GM18868 (cell line): ENCODE measurements around the gene RASL12.

Experiments
- ATAC-seq: cut with Tn5 transposase; IDR thresholded peaks from one replicate; pipeline ENCODE4 v1.9.1; 2021; ENCODE audit warnings: mild to moderate bottlenecking, moderate library complexity; ENCODE audit not compliant: unreplicated experiment

Gene RASL12

DNA sequence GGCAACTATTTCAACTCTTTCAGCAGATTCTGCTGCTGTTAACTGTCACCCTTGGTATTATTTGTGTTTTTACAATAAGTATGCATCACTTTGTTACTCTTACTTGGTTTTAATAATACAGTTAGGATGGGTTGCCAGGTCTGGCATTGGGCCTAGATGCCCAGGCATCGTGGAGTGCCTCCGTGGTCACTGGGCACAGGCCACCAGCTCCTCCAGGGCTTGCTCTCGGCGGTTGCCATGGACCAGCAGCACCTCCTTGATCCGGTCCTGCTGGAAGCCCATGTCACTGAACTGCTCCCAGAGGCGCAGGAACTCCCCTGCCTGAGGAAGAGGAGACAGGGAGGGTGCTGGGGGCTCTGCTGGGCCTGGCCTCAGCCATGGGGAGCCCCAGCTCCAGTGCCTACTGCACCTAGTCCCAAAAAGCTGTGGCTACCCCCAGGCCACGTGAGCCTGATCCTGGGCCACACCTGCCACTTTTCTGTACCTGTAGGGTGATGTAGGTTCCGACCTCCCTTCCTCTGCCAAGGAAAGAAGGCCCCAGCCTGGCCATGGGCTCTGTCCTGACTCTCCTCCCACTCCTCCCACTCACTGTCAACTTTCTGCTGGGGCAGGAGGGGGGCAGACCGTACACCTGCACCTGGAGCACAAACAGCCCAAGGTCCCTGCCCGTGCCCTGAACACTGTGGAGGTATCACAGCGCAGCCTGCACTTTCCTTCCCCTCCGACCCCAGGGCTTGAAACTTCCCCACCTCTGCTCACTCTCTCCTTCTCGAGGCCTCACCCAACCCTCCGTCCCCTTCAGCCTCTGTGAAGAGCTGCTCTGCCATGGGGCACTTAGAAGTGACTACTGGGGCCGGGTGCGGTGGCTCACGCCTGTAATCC is 25.4 kb upstream of the RASL12 start:
- no peak for ATAC-seq

DNA sequence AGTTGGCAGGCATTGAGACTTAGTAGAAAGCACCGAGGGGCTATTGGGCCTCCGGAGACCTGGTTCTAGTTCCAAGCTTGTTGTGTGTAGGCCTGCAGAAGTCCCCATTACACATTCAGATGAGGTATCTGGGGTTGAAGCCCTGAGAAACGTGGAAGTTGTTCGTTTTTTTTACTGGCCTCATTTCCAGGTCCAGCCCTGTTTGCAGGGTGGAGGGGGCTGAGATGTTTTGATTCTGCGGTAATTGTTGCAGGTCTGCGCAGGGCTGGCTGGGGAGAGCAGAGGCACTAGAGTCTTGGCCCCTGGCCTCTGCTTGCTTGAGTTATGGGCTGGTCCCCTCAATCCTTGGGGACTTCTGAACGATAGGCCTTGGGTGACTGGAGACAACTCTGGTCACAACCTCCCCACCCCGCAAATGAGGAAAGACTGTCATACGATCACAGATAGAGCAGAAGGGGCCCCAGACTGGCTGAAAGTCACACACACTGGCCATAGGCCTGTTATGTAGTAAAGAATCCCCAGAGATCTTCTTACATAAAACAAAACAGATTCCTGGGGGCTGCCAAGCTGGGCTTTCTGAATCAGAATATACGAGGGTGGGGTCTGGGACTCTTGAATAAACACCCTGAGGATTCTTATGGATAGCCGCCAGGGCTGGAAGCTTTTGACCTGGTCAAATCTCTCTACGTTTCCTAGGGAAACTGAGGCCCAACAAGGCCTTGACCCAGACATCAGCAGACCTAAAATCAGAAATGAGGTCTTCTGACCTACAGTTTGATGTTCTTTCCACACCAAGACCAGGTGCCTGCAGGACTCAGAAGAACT is 24.4 kb upstream of the RASL12 start:
- ATAC-seq: no peak

DNA sequence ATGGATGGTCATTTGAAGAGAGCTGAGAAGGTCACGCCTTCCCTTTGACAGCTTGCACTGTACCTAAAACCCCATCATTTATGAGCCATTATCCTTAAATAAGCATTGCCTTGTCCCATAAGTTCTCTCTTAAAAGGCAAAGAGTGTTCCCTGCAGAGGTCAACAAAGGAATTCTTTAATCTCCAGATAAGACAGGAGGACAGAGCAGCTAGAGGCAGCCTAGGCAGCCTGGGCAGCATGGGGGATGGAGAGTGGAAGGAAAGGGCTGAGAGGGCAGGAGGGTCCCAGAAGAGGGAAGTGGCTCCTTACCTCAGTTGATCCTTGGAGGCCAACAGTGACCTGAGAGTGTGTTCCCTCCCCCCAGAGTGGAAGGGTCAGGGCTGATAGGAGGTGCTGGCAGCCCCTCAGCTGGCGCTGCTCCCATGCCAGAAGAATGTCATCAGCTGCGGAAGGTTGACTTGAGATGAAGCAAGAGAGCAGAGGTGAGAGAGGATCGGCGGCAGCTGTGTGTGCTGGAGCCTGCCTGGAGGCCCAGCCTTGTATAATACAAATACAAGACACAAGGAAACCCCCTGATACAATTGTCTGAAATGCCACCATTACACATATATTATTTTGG is 21.5 kb upstream of the RASL12 start:
- no peak for ATAC-seq

DNA sequence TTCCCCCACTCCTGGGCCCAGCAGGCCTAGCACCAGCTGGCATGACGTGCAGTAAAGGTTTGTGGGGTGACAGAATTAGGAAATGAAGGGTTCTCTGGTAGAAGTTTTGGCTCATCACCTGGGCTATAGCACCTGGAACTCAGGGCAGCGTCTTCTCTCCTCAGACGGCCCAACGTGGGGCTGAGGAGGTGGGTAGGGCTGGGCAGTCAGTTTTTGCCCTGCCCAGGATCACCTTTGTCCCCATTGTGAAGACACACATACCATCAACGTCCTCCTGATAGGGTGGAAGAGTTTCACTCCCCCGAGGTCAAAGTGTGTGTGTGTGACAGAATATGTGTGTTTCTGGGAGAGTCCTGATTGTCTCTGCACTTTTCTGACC is 20.8 kb upstream of the RASL12 start:
- no peak for ATAC-seq

DNA sequence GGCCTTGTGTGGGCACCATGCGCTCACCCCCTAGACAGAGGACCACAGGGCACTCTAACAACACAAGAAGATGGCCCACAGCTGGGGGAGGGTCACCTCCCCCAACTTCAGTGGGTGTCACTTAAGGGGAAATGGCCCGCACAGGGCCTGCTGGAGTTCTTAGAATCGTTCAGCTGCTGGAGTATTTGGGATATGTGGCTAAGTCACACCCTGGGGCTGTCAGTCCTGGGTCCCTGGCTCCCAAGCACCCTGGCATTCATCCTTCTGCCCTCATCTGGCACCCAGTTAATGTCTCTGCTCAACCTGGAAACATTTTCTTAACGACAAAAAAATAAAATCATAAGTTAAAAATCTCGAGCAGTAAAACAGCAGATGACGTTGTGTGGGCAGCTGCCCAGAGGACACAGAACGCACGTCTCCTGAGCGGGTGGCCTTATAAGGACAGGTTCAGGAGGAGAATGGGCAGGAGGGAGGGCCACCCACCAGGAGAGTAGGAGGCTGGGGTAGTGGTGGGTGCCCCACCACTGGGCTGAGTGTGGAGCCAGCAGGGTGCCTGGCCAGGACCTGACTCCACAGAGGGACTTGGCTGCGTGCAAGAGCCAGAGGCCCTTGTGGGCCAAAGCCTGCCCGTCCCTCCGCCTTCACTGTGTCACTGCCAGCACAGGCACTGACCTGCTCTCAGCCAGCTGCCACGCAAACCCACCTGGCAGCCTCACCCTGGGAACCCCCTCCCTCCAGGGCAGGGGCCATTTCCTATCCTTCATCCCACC is 20.3 kb upstream of the RASL12 start:
- ATAC-seq: no peak

DNA sequence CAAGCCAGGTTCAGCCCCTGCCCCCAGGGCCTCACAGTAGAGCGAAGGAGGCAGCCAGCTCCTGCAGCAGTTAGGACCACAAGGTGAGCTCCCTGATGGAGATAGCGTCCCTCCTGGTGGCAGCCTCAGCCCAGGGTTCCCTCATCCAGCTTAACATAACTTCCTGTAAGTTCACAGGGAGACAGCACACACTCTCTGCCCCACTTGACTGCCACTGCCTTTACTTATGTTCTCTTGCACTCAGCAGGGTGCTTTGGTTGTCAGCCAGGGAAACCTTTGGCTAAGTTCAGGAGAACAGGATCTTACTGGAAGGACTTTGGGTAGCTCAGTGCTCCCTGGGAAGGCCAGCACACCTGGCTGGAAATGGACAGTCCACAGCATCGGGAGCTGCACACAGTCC is 19.6 kb upstream of the RASL12 start:
- ATAC-seq: no peak

DNA sequence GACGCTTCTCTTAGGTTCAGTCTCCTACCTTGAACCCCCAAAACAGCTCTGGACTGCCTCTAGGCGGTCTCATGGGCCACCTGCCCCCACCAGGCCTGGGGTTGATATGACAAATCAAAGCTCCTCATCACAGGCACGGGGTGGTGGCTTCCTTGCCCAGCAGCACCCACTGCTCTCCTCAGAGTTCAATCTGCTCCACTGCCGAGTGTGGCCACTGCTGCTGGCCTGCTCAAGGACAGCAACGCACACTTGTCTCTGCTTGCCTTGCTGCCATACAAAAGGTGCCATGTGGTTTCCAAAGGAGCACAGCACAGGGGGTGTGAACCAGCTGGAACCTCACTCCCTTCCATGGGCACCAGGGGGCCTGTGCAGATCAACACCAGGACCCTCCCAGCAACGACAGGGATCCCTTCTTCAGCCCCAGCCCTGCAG is 18.9 kb upstream of the RASL12 start:
- ATAC-seq: no peak

DNA sequence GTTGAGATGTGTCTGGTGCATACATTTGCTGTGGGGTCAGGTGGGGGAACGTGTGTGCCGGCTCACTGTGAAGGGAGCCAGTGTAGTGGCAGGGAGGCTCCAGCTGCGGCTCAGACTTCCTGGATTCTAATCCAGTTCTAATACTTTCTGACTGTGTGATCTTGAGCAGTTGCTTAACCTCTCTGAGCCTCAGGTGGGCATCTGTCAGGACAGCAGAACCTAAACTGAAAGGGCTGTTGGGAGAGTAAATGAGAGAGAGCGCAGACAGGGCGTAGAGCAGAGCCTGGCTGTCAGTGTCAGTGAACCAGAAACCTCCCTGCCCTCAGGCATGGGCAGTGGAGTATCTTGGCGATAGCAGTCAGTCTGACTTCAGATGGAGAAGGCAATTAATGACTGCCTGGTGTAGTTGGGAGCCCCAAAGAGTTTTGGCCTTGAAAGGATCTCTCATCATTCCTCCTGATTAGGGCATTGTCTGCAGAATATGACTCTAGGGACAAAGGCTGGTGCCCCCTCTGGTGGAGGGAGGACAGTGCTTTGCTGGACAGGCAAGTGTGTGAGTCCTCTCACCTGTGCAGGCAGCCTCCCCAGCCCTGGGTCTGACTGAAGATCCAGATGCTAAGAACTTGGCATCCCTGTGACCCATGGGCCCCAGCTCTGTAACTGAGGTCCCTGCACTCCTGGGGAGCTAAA is 18.3 kb upstream of the RASL12 start:
- no peak for ATAC-seq

DNA sequence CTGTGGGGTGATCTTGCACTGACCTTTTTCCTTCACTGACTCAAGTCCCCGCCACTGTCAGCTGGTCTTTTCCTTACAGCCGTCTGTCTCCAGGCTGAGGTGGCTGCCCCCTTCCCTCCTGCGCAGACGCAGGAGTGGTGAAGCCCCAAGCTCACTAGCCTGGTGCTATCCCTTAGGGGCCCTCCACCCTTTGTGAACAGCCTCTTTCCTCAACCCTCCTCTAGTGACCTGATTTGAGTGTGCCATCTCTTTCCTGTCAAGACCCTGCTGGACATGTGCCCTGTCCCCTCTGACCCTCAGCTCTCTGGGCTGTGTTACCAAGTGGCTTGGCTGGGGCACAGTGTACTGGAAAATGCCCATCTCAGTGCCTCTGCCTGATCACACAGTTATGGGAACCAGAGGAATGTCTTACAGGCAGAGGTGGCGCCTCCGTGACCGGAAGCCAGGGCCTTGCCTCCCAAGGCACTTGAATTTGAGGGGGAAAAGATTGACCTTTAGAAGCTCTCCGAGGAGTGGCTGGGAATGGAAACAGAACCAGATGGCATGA is 17.5 kb upstream of the RASL12 start:
- no peak for ATAC-seq

DNA sequence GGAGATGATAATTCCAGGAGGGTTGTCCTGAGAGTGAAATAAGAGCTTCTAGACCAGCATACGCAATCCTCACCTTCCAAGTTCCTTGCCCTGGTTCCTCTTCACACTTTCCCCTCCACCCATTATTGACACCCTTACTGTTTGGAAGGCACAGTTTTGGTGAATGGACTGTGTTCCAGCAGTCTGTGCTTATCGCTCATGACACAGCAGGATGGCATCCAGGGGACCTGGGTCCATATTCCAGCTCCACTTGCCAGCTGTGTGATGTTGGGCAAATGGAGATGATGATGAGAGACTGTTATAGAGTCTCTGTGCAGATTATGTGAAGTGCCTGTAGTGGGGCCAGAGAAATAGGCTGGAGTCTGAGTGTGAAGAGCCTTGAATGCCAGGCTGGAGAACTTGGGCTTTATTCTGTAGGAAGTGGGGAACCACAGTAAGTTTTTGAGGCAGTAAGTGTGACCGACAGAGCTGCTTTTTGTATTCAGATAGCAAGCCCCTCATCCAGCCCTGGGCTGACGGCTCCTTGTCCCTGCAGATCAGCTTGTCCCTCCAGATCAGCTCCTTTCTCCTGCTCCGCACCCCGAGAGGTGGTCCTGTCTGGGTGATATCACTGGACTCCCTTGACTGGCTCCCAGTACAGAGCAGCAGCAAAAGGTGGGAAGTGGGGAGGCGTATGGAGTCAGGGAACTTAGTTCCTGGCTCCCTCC is 16.9 kb upstream of the RASL12 start:
- no peak for ATAC-seq

DNA sequence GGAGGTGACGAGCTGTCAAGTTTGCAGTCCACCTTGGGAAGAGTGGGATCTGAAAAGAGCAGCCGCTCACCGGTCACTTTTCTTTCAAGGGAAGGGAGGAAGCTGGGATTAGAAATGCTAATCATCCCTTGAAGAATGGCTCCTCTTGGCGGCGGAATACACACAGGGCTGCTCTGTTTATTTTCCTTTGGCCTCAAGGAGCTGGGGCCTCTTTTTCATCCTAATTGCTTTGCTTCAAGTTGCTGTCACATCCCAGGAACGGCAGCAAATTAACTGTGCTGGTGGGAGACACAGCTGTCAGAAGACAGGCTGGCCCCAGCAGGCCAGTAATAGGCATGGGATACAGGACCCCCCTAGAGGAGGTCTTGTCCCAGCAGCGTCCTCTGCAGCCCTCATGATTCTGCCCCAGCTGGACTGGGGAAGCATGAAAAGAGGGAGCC is 15.5 kb upstream of the RASL12 start:
- ATAC-seq: no peak

DNA sequence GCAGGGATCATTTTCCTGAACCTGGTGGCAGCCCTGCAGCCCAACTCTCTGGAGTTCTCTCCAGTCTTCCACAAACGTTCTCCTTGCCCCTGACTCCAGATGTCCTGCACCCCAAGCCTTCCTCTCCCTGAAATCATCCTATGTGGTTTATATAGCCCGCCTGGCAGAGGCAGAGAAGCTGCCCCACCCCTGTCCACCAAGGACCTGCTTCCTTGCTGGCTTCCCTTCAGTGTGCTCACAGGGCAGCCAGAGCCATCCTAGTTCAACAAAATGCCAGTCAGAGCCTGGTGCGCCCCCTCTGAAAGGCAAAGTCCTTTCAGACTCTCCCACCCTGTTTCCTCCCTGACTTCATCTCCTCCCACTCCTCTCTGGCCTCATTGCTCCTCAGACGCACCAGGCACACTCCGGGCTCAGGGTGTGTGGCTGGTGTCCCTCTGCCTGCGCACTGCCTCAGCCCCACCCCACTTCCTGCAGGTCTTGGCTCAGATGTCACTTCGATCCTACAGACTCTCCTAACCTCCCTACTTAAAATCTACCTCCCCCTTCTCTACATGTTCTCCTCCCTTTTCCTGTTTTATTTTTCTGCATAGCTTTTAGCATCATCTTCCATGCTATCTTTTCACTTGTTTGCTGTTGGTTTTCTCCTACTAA is 14.6 kb upstream of the RASL12 start:
- ATAC-seq: no peak

DNA sequence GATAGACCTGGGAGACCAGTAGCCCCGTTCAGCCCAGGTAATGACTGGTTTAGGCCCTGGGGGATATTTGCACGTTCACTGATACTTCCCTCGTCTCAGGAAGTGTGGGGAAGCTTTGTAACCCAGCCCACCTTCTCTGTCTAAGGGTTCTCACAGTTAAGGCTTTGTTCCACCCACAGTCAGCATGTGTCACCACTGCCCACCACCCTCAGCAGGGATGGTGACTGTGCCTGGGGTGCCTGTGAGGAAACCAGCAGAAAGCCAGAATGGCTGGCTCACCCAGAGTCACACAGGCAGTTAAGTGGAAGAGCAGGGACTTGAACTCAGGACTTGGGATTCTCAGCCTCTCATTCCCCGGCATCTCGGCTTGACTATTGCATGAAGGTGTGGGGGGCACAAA is 14.0 kb upstream of the RASL12 start:
- no peak for ATAC-seq

DNA sequence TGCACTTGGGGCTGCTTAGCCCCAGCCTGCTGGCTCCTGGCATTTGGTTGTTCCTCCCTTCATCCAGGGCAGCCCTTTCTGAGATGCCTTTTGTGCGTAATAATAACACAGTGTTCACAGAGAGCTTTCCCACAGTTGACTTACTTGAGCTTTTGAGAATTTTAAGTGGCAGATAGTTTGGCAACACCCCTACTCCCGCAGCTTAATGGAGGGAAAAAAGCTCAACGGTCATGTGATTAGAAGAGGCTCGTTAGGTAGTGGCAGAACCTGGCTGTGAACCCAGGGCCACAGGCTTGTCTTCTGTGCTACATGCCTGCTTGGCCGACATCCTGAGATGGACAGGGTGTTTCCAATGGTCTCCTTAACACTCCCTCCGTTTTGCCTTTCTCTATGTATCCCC is 13.5 kb upstream of the RASL12 start:
- ATAC-seq: no peak

DNA sequence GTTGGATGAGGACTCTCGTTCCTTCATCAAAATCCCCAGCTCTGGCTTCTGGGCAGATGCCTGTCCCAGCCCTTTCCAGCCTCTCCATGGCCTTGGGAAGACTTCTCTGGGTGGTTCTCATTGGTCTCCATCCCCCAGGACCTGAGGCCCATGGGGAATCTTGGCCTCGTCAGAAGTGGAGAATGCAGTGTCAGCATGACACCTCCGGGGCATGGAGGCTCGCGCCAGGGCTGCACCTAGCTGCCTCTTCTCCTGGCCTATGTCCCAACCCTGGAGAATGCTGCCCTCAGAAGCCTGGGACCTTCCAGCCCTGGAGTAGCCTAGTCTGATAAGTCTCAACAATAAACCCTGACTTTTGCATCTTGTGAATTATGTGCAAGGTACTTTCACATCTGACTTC is 11.8 kb upstream of the RASL12 start:
- ATAC-seq: no peak

DNA sequence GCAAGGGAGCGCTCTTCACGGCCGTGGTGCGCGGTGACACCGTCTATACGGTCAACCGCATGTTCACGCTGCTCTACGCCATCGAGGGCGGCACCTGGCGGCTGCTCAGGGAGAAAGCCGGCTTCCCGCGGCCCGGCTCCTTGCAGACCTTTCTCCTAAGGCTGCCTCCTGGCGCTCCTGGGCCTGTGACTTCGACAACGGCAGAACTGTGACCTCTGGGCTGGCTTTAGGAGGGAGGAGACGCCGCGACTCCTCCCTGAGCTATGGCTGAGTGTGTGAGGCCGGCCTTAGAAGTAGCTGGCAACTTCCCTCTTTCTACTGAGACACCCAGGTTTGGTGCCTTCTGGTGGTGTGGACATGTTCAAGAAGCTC is 10.2 kb upstream of the RASL12 start:
- no peak for ATAC-seq

DNA sequence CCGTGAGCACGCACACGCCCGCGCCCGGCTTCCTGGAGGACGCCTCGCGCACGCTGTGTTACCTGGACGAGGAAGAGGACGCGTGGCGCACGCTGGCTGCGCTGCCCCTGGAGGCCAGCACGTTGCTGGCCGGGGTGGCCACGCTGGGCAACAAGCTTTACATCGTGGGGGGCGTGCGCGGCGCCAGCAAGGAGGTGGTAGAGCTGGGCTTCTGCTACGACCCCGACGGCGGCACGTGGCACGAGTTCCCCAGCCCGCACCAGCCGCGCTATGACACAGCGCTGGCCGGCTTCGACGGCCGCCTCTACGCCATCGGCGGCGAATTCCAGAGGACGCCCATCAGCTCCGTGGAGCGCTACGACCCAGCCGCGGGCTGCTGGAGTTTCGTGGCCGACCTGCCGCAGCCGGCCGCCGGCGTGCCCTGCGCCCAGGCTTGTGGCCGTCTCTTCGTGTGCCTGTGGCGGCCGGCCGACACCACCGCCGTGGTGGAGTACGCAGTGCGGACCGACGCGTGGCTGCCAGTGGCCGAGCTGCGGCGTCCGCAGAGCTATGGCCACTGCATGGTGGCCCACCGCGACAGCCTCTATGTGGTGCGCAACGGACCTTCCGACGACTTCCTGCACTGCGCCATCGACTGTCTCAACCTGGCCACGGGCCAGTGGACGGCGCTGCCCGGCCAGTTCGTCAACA is 9.6 kb upstream of the RASL12 start:
- no peak for ATAC-seq

DNA sequence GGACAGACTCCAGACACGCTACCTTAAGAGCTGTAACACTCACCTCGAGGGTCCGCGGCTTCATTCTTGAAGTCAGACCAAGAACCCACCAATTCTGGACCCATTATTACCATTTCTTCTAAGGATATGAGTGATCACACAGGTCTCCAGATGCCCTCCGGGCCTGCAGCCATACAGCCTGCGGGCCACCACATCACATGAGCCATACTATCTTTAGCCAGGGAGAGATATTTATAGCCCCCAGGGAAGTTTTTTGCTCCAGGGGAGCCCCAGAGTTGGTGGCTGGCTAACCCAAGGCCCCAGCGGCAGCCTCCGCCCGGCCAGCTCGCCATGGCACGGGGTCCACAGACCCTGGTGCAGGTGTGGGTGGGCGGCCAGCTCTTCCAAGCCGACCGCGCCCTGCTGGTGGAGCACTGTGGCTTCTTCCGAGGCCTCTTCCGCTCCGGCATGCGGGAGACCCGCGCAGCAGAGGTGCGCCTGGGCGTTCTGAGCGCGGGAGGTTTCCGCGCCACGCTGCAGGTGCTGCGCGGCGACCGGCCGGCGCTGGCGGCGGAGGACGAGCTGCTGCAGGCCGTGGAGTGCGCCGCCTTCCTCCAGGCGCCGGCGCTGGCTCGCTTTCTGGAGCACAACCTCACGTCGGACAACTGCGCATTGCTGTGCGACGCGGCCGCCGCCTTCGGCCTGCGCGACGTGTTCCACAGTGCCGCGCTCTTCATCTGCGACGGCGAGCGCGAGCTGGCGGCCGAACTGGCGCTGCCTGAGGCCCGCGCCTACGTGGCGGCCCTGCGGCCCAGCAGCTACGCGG is 8.9 kb upstream of the RASL12 start, which contains the start of gene KBTBD13:
Gene KBTBD13 (plus strand): TSS at position 261 of the 805 bp plus-strand sequence. CDS start 70 bp downstream, at position 331.
- ATAC-seq: no peak
